CD4-positive, alpha-beta T cell treated with Interleukin-10 for 1 hour (primary cell): ENCODE data around the gene TRPC4AP.
"Not testable (repeated sequence)": the region's sequence is repeated elsewhere in the genome, so short reads cannot be mapped to it uniquely, and the experiment has no call there.

Source experiments
- DNase-seq: peaks from one replicate; pipeline ENCODE4 v3.0.0-alpha.2; 2020

The TRPC4AP gene, protein sequence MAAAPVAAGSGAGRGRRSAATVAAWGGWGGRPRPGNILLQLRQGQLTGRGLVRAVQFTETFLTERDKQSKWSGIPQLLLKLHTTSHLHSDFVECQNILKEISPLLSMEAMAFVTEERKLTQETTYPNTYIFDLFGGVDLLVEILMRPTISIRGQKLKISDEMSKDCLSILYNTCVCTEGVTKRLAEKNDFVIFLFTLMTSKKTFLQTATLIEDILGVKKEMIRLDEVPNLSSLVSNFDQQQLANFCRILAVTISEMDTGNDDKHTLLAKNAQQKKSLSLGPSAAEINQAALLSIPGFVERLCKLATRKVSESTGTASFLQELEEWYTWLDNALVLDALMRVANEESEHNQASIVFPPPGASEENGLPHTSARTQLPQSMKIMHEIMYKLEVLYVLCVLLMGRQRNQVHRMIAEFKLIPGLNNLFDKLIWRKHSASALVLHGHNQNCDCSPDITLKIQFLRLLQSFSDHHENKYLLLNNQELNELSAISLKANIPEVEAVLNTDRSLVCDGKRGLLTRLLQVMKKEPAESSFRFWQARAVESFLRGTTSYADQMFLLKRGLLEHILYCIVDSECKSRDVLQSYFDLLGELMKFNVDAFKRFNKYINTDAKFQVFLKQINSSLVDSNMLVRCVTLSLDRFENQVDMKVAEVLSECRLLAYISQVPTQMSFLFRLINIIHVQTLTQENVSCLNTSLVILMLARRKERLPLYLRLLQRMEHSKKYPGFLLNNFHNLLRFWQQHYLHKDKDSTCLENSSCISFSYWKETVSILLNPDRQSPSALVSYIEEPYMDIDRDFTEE

DNA sequence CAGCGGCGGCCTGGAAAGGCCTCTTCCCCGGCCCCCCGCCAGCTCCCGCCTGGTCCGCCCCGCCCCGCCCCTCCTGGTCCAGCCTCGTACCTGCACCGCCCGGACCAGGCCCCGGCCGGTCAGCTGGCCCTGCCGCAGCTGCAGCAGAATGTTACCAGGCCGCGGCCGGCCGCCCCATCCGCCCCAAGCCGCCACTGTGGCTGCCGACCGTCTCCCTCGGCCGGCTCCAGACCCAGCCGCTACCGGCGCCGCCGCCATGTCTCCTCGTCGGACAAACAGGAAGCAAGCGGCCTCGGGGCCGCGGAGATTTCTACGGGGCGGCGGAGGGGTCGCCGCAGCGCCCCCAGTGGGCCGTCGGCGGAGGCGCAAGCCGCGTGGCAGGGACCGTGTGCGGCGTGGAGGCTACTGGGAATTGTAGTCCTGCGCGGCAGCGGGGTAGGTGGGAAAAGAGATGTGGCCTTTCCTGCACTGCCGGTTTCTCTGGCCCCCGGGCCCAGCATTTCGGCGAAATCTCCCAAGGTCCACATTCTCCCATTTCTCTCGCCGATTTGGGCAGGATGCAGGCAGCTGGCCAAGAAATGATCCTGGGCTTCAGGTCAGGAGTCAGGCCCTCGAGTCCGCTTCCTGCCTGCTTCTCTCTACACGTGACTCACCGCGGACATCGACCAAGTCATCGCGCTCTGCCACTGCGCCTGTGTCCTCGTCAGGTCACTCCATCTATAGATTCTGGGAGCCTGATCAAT lies at the start of gene TRPC4AP:
TRPC4AP (minus strand) TSS at position 284 of the 743 bp plus-strand sequence; CDS start at position 258, 26 bp downstream.
- peak; percentile 90 for DNase-seq

DNA sequence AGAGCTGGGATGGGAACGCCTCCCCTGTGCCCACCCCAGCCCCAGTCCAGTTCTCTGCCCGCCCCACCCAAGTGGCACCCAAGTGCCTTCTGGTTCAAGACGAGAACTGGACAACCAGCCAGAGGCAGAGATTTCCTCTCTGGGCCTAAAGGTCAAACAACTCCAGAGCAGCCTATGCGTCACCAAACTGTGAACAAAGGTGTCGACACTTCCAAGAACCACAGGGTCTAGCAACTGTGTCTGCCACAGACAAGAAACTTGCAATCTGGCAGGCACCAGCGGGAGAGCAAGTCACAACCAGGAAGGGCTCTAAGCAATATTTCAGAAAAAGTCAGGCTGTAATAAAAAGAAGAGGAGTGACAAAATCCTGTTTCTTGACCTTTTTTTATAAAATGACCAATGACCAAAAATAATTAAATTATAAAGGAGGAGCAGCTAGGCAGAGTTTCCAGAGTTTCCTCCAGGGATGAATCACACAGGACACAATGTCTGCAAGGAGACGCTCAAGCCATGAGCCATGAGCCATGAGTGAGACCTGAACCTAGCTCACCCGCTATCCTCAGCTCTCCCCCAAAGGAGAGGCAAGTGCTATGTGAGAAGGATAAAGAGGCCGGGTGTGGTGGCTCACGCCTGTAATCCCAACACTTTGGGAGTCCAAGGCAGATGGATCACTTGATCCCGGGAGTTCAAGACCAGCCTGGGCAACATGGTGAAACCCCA lies 43.4 kb upstream of the TRPC4AP start:
- no peak for DNase-seq

DNA sequence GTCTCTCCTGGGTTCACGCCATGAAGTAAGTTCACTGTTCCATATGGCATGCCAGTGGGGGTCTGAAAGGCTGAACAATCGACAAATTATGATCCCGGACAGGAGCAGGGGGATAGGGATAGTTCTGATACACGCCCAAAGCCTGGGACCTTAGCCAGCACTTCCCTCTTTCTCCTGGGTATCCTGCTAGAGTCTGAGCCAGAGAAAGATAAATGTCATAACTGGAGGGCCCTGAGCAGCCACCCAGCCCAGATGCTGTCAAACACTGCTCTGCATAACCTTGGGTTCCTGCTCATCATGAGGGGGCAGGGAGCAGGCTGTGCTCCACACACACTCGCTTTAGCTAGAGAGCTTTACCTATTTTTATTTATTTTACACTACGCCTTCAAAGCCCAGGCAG lies 42.3 kb upstream of the TRPC4AP start:
- no peak for DNase-seq

DNA sequence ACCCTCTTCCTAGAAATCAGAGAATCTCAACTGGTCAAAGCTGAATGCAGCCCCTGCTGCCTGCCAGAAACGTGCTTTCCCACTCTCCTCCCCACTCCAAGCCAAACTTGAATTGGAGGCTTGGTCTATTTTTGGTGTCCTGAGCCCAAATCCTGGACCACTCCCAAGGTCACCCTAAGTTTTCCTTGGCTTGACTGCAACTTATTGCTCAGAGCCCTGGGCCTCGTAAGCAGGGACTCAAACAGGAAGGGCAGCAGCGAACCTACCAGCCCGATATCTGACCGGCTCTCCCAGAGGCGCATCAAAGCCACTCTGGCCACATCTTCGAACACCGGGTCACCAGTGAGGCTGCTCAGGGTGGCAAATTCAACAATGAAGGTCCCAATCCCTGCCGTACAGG lies 41.9 kb upstream of the TRPC4AP start:
- no peak for DNase-seq

DNA sequence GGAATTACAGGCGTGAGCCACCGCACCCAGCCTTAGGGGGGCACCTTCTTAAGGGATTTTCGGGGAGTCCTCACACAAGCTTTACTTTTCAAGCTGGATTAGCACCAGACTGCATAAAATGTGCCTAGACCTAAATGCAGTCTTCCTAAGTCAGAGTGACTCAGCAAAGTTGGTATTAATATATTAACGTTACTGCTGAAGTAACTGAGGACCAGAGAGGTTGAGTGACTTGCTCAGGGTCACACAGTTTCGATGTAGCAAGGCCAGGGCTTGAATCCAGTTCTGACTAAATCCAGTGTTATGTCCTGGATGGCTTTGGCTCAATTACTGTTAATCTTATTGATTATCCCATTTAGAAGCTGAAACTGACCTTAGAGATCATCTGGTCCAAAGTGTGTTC lies 41.1 kb upstream of the TRPC4AP start:
- DNase-seq: no peak

DNA sequence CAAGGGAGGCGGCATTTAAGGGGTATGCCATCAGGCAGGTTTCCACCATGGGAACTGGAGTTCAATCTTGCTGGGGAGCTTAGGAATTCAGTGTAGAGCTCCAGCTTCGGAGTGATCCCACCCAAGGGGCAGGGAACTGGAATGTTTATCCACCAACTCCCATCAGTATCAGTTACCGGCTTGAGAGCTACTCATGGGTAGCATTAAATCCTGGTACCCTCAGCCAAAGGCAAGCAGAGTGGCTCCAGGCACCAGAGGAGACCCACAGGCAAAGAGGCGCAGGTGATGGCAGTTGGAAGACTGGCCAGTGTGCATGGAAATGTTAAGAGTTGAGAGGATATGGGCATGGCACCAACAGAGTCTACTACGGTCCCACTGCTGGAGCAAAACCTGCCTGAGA lies 40.4 kb upstream of the TRPC4AP start:
- no peak for DNase-seq

DNA sequence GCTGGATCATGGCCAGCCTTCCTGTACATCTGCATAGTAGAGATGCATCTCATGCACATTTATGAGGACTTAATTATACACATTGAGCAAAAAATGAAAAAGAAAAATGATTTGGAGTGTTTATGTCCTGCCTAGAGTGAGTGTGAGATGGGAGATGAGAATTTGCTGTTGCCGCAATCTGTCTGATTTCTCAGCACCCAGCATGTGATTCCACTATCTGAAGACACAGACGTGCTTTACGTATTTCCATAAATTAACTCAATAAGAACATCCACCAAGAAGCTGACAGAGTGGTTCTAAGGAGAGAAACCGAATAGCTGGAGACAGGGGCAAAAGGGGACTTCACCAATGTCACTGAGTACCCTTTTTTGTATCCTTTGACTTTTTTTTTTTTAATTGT lies 39.3 kb upstream of the TRPC4AP start:
- DNase-seq: no peak

DNA sequence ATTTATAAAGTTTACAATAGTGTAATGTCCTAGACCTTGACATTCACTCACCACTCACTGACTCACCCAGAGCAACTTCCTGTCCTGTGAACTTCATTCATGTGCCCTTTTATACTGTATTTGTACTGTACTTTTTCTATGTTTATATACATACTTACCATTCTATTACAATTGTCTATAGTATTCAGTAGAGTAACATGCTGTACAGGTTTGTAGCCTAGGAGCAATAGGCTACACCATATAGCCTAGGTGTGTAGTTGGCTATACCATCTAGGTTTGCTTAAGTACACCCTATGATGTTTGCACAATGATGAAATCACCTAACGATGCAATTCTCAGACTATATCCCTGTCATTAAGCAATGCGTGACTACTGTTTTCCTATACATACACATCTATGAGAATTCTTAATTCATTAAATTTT lies 37.1 kb upstream of the TRPC4AP start:
- no peak for DNase-seq

DNA sequence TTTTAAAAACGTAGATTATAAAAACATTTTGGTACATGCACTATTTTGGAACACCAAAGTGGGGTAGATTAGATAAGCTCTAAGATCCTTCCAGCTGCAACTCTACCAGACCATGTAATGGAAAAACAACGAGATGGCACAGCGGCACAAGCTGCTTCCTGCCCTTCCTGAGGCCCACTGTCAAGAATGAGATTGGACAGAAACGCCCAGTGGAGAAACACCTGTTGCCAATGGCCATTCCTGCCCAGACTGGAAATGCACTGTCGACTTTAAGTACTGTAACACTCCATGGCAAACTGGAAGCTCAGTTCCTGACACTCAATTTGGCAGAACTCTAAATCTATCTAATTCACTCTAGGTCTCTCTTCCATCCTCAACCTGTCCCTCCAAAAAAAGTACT lies 33.1 kb upstream of the TRPC4AP start:
- DNase-seq: no peak

DNA sequence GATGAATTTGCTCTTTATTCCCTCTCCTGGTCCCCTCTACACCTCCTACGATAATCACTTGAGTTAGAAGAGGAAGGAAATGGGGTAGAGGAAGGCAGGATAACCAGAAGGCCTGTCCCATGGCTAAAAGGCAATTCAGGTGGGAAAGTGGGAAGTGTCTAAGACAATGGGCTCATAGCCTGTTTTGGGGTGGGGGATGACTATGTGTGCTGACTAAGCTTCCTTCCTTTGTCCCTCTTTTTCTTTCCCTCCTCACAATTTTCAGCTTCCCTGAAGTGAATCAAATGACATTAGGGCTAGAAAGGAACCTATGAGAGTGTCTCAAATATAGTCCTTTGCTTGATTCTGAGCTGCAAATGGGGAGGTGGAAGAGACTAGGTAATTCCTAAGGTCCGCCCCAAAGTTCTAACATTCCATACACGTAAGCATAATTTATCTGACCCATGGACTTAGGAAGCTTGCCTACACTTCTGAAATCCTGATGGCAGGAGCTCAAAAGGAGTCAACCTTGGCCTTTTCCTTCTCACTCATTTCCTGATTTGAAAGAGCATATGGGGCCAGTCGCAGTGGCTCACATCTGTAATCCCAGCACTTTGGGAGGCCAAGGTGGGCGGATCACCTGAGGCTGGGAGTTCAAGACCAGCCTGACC lies 30.3 kb upstream of the TRPC4AP start:
- DNase-seq: no peak

DNA sequence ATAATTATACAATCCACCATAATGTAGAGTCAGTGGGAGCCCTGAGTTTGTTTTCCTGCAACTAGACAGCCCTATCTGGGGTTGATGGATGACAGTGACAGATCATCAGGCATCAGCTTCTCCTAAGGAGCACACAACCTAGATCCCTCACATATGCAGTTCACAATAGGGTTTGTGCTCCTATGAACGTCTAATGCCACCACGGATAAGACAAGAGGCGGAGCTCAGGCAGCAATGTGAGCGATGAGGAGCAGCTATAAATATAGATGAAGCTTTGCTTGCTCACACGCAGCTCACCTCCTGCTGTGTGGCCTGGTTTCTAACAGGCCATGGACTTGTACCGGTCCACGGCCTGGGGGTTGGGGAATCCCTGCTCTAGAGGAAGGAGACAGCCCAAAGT lies 28.6 kb upstream of the TRPC4AP start:
- DNase-seq: no peak

DNA sequence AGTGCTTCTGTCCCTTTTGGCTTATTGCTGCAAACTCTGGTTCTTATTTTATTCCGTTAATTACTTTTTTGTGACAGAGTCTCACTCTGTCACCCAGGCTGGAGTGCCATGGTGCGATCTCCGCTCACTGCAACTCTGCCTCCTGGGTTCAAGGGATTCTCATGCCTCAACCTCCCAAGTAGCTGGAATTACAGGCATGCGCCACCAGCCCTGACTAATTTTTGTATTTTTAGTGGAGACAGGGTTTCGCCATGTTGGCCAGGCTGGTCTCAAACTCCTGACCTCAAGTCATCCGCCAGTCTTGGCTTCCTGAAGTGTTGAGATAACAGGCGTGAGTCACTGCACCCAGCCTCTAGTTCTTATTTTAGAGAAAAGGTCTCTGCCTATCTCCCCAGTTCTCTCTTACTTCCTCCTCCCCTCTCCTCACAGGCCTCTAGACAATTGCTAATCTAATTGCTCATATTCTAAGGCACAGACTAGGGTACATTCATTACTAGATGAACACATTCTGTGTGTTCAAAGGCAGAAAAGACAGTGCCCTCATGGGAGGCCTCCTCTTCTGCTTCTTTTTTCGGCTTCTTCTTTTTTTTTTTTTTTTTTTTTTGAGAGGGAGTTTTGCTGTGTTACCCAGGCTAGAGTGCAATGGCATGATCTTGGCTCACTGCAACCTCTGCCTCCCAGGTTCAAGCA lies 27.6 kb upstream of the TRPC4AP start:
- DNase-seq: no peak

DNA sequence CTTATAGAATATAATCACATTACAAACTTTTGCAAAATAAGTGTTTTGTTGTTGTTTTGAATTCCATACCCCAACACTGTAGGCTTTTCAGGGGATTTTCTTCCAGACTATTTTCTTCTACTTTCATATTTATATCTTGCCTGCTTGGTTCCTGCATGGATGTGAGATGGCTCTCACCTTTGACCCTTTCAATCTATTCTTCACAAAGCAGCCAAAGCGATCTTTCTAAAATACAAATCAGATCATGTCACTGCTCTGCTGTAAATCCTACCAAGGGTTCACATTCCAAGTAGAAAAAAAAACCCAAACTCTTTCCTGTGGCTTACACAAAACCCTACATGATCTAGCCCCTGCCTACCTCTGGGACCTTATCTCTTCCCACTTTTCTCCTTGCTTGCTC lies 25.0 kb upstream of the TRPC4AP start:
- no peak for DNase-seq

DNA sequence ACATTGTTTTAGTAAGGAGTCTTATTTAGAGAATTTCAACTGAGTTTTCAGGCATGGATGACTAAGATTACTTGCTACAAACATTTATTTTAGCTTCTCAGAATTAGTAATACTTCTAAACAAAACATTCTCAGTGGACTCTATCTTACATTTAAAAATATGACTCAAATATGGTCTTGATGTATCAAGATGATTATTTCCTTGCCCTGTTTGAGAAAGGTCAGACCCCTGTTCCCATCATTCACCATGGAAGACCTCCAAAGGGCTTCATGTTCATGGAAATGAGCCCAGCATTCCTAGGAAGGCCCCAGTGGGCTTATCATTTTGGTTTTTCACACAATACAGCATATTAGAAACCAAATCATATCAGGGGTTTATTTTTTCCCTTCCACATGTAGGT lies 24.6 kb upstream of the TRPC4AP start:
- DNase-seq: no peak

DNA sequence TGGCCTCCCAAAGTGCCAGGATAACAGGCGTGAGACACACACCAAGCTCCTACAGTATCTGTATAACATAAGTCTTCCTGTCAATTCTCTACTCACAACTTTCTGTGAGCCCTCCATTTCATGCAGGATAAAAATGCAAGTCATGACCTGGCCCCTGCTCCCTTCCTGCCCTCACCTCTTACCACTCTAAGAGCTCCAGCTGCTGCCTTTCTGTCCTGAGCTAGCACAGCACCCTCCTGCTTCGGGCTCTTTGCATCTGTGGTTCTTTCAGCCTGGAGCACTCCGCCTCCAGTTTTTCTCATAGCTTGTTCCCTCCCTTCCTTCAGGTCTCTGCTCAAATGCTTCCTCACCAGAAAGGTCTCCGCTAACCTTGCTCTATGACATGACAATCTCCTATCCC lies 23.7 kb upstream of the TRPC4AP start:
- DNase-seq: no peak

DNA sequence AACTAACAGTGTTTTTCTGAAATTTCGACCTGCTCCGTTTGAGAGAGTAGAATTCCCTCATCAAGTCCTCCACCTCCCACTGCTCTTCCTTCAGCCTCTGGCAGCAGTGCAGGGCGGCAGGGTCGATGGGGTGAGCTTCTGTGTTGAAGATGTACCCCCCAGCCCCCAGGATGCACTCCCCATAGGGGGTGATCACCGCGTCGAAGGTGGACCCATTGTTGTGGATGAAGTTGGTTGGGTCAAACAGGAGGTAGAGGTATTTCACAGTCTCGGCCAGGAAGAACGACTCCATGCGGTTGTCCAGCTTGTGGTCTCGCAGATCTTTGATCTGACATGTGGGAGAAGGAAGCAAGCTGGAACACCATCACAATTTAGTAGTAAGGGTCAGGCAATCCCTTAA lies 23.0 kb upstream of the TRPC4AP start:
- DNase-seq: no peak

DNA sequence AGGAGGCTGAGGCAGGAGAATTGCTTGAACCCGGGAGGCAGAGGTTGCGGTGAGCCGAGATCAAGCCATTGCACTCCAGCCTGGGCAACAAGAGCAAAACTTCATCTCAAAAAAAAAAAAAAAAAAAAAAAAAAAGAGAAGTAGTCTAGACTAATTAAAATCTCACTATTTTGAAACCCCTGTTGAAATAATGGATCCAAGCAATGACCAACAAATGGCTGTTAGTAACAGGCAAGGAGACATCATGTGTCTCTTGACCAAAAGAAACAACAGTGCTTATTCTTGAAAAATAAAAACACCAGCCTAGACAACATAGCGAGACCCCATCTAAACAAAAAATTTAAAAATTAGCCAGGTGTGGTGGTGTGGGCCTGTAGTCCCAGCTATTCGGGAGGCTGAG lies 19.7 kb upstream of the TRPC4AP start:
- DNase-seq: not testable (repeated sequence)

DNA sequence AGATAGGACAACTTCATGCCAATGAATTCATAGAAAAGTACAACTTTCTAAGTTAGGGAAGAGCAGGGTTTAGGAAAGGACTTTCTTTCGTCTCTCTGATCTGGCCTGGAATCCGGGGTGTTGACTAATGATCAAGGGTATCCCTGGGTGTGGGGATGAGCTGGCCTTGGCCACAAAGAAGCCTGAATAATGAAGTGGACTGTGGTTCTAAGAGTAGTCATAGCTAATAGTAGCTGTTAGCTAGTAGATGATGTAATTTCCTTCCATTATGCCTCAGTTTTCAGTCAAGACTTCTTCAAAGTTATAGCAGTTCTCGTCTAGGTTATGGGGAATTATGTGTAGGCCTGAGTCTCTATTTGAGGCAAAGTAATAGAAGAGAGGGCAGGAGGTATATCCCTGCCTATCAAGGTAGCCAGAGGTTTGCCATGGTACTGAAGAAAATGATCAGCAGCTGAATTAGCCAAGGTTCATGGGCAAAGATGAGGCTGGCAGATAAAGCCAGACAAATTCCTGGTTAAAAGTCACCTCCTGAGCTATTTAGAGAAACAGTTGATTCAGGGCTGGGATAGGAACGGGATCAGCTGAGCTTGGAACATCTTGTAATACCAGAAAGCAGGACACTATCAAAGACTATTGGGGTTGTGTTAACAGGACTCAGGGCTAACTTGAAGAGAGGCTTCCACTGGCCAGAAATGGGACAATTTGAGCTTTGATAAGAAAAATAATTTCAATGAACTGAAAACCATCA lies 18.7 kb upstream of the TRPC4AP start:
- DNase-seq: no peak

DNA sequence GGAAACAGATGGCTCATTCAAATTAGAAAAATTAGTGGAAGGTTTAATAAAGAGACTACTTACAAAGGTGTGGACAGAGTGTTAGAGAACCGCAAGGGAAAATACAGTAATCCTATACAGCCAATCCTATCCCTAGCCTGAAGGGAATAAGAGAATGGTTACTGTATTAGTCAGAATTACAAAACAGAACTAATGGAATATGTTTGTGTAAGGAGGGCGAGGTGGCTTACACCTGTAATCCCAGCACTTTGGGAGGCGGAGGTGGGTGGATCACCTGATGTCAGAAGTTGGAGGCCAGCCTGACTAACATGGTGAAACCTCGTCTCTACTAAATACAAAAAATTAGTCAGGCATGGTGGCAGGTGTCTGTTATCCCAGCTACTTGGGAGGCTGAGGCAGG lies 16.3 kb upstream of the TRPC4AP start:
- DNase-seq: no peak

DNA sequence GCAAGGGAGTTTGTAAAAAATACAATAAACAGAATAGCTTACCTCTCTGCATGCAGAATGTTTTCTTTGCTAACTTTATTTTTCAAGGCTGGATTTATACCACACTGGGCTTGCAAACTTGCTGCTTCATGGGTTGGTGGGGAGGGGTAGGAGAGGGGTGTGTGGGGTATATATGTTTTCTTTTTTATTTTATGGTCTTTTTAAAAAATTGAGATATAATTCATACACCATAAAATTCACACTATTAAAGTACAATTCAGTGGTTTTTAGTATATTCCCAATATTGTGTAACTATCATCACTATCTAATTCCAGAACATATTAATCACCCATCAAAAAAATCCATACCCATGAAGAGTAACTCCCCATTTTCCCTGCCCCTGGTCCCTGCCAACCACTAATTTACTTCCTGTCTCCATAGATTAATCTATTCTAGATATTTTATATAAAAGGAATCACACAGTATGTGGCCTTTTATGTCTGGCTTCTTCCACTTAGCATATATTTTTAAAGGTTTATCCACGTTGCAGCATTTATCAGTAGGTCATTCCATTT lies 14.3 kb upstream of the TRPC4AP start:
- DNase-seq: no peak
